H1 (cell line): Measurements from ENCODE around the gene CBARP. TPM values are rescaled to one million over a fixed set of nuclear protein-coding genes. Genes with fewer than 3 reads are reported as not detected.
A peak's percentile ranks its signal among the peaks of the same experiment; 100 is the strongest.

Source experiments
- CTCF ChIA-PET: fragments of 300-600 bp; sonication (Branson Sonifier 250); formaldehyde crosslinking; loops from one replicate; lab custom pipeline; 2021; ENCODE audit not compliant: partially characterized antibody; lab: Charles Lee
- POLR2A ChIA-PET: fragments of 300-600 bp; sonication (Branson Sonifier 250); formaldehyde crosslinking; loops from one replicate; lab custom pipeline; 2021; ENCODE audit warnings: inconsistent platforms; ENCODE audit not compliant: partially characterized antibody; lab: Charles Lee
- DNase-seq, 2 experiments: peaks; one replicate each; pipeline versions ENCODE4 v3.0.0 to v3.0.0-alpha.2; 2010 to 2022; ENCODE audit warnings: low spot score in 2 of 2, low read depth in 1 of 2, mixed read lengths in 1 of 2
- FAIRE-seq: peaks from 2 replicates; lab custom pipeline; 2011; peaks lifted over from hg19 to GRCh38; lab: Jason Lieb, UNC
- H2AFZ ChIP-seq: 2 replicates; pipeline ENCODE4 v1.8.1; 2012; ENCODE audit warnings: low read length, inconsistent platforms
- H2AK5ac ChIP-seq: 2 replicates; pipeline ENCODE4 v1.6.1; 2013; ENCODE audit warnings: low read depth, low read length
- H2BK120ac ChIP-seq: replicated peaks from 2 replicates; pipeline ENCODE3; 2013; ENCODE audit warnings: low read depth, low read length, inconsistent platforms
- H2BK12ac ChIP-seq: 2 replicates; pipeline ENCODE4 v1.6.1; 2013; ENCODE audit warnings: low read depth, low read length
- H2BK15ac ChIP-seq: 2 replicates; pipeline ENCODE4 v1.6.1; 2013; ENCODE audit warnings: low read length
- H2BK20ac ChIP-seq: 2 replicates; pipeline ENCODE4 v1.6.1; 2013; ENCODE audit warnings: low read length
- H2BK5ac ChIP-seq: 2 replicates; pipeline ENCODE4 v1.6.1; 2013; ENCODE audit warnings: low read depth, low read length
- H3K14ac ChIP-seq: 2 replicates; pipeline ENCODE4 v1.6.1; 2013; ENCODE audit warnings: inconsistent platforms; ENCODE audit not compliant: insufficient read length
- H3K18ac ChIP-seq: 2 replicates; pipeline ENCODE4 v1.6.1; 2013; ENCODE audit warnings: low read length; ENCODE audit errors: extremely low read depth
- H3K23ac ChIP-seq: 2 replicates; pipeline ENCODE4 v1.6.1; 2013; ENCODE audit warnings: inconsistent platforms; ENCODE audit not compliant: insufficient read length
- H3K23me2 ChIP-seq: 2 replicates; pipeline ENCODE4 v1.6.1; 2013; ENCODE audit warnings: low read depth, low read length
- H3K27ac ChIP-seq: 2 replicates; pipeline ENCODE4 v1.6.1; 2011; ENCODE audit warnings: low read depth, low read length, inconsistent platforms
- H3K27me3 ChIP-seq, 4 experiments: replicated peaks in 1 of 4; 1 replicate in 1 of 4; 2 replicates in 3 of 4; pipeline versions ENCODE4 v1.6.1 to v1.8.1; 2011 to 2013; ENCODE audit warnings: low read length in 3 of 4, mild to moderate bottlenecking in 3 of 4, inconsistent platforms in 2 of 4, mixed read lengths in 2 of 4, moderate library complexity in 1 of 4; ENCODE audit not compliant: control insufficient read depth in 3 of 4, insufficient read depth in 3 of 4; ENCODE audit errors: extremely low read depth in 1 of 4
- H3K36me3 ChIP-seq, 4 experiments: 2 replicates each; pipeline versions ENCODE4 v1.6.1 to v1.8.1; 2011 to 2013; ENCODE audit warnings: mild to moderate bottlenecking in 4 of 4, low read length in 3 of 4, moderate library complexity in 2 of 4, control low read depth in 1 of 4, inconsistent platforms in 1 of 4; ENCODE audit not compliant: insufficient read depth in 4 of 4, control insufficient read depth in 2 of 4
- H3K4ac ChIP-seq: replicated peaks from 2 replicates; pipeline ENCODE3; 2013; ENCODE audit warnings: low read length, low read depth, mixed read lengths, inconsistent platforms; ENCODE audit not compliant: insufficient read length
- H3K4me1 ChIP-seq, 4 experiments: replicated peaks in 1 of 4; 1 replicate in 1 of 4; 2 replicates in 3 of 4; pipeline versions ENCODE4 v1.6.1 to v1.8.1; 2011 to 2013; ENCODE audit warnings: low read length in 3 of 4, inconsistent platforms in 2 of 4, mixed read lengths in 1 of 4; ENCODE audit not compliant: insufficient read depth in 4 of 4, control insufficient read depth in 3 of 4
- H3K4me2 ChIP-seq, 2 experiments: 2 replicates each; pipeline versions ENCODE4 v1.6.1 to v1.8.1; 2011 to 2013; ENCODE audit warnings: low read depth in 2 of 2, low read length in 2 of 2, control low read depth in 1 of 2, inconsistent platforms in 1 of 2, mild to moderate bottlenecking in 1 of 2; ENCODE audit not compliant: insufficient read depth in 1 of 2
- H3K4me3 ChIP-seq, 4 experiments: fragments of 200-600, 300-600 bp in 1 of 4; sonication (generic), shearing (Covaris generic), sonication (Bioruptor Twin) in 1 of 4; 2 replicates each; pipeline versions ENCODE4 v1.5.1 to v1.8.1; 2011 to 2016; ENCODE audit warnings: low read length in 4 of 4, low read depth in 3 of 4, control low read depth in 2 of 4, inconsistent platforms in 2 of 4, mild to moderate bottlenecking in 2 of 4, mixed read lengths in 1 of 4, moderate library complexity in 1 of 4; ENCODE audit not compliant: insufficient read depth in 2 of 4; ENCODE audit errors: extremely low read depth in 1 of 4
- H3K56ac ChIP-seq: replicated peaks from 2 replicates; pipeline ENCODE3; 2013; ENCODE audit warnings: low read depth, mild to moderate bottlenecking, mixed read lengths, low read length, inconsistent platforms; ENCODE audit not compliant: insufficient read length
- H3K79me1 ChIP-seq: 2 replicates; pipeline ENCODE4 v1.6.1; 2013; ENCODE audit warnings: low read depth, low read length, control low read depth
- H3K79me2 ChIP-seq, 2 experiments: 2 replicates each; pipeline versions ENCODE4 v1.6.1 to v1.8.1; 2012 to 2013; ENCODE audit warnings: low read length in 2 of 2, mild to moderate bottlenecking in 2 of 2, inconsistent platforms in 1 of 2; ENCODE audit not compliant: insufficient read depth in 2 of 2, control insufficient read depth in 1 of 2
- H3K9ac ChIP-seq, 4 experiments: replicated peaks in 1 of 4; 1 replicate in 1 of 4; 2 replicates in 3 of 4; pipeline versions ENCODE4 v1.6.1 to v1.8.1; 2011 to 2013; ENCODE audit warnings: low read depth in 3 of 4, low read length in 3 of 4, control low read depth in 2 of 4, mild to moderate bottlenecking in 2 of 4, moderate library complexity in 2 of 4, inconsistent platforms in 1 of 4; ENCODE audit errors: extremely low read depth in 1 of 4
- H3K9me3 ChIP-seq, 2 experiments: 2 replicates each; pipeline versions ENCODE4 v1.6.1 to v1.8.1; 2012 to 2013; ENCODE audit warnings: mild to moderate bottlenecking in 2 of 2, moderate library complexity in 2 of 2, control low read depth in 1 of 2, inconsistent platforms in 1 of 2, low read depth in 1 of 2, low read length in 1 of 2, mixed read lengths in 1 of 2; ENCODE audit not compliant: insufficient read depth in 2 of 2
- H4K20me1 ChIP-seq, 2 experiments: replicated peaks in 1 of 2; 2 replicates each; pipeline versions ENCODE3 to v1.8.1; 2011 to 2013; ENCODE audit warnings: inconsistent platforms in 2 of 2, low read length in 2 of 2, mild to moderate bottlenecking in 1 of 2; ENCODE audit not compliant: insufficient read depth in 2 of 2, control insufficient read depth in 1 of 2
- H4K5ac ChIP-seq: 2 replicates; pipeline ENCODE4 v1.6.1; 2013; ENCODE audit warnings: low read length, low read depth, mixed read lengths, inconsistent platforms; ENCODE audit not compliant: insufficient read length
- H4K8ac ChIP-seq: 2 replicates; pipeline ENCODE4 v1.8.0; 2013; ENCODE audit warnings: mild to moderate bottlenecking, moderate library complexity, low read length, inconsistent platforms; ENCODE audit not compliant: insufficient read depth; ENCODE audit errors: extremely low read depth
- H4K91ac ChIP-seq: replicated peaks from 2 replicates; pipeline ENCODE3; 2013; ENCODE audit warnings: low read length, mixed read lengths, inconsistent platforms; ENCODE audit not compliant: insufficient read length
- CBX8 ChIP-seq: fragments of 300-800, 300-1000 bp; sonication (generic); IDR thresholded peaks from 2 replicates; pipeline ENCODE4 v1.7.1; 2016; ENCODE audit warnings: low read depth, low read length, borderline replicate concordance
- CEBPB ChIP-seq: IDR thresholded peaks from 2 replicates; pipeline ENCODE4 v1.6.1; 2012; ENCODE audit warnings: low read depth, low read length
- CTBP2 ChIP-seq: IDR thresholded peaks from 2 replicates; pipeline ENCODE4 v1.7.0; 2011; ENCODE audit warnings: borderline replicate concordance, mild to moderate bottlenecking, moderate library complexity, mixed read lengths, low read length; ENCODE audit not compliant: insufficient read depth, insufficient read length
- EGR1 ChIP-seq: IDR thresholded peaks from 2 replicates; pipeline ENCODE4 v1.6.1; 2011; ENCODE audit warnings: low read depth, low read length, borderline replicate concordance
- EZH2 ChIP-seq: fragments of 200-600 bp; sonication (generic); IDR thresholded peaks from 2 replicates; pipeline ENCODE4 v1.7.1; 2012; ENCODE audit warnings: low read depth, mild to moderate bottlenecking, moderate library complexity, low read length, inconsistent platforms; ENCODE audit not compliant: severe bottlenecking
- GABPA ChIP-seq: IDR thresholded peaks from 2 replicates; pipeline ENCODE4 v1.6.1; 2011; ENCODE audit warnings: mild to moderate bottlenecking, low read length, moderate library complexity, borderline replicate concordance; ENCODE audit not compliant: insufficient read depth
- JUN ChIP-seq: IDR thresholded peaks from 2 replicates; pipeline ENCODE4 v1.6.1; 2011; ENCODE audit warnings: low read depth, mild to moderate bottlenecking, improper control_type of control experiment, low read length
- KDM1A ChIP-seq: fragments of 200-600, 300-600 bp; sonication (generic); IDR thresholded peaks from 2 replicates; pipeline ENCODE4 v1.7.1; 2016; ENCODE audit warnings: mild to moderate bottlenecking, low read length, borderline replicate concordance
- KDM5A ChIP-seq: fragments of 200-600 bp; IDR thresholded peaks from 2 replicates; pipeline ENCODE4 v1.7.1; 2012; ENCODE audit warnings: mild to moderate bottlenecking, low read length, inconsistent platforms, mixed read lengths
- POLR2AphosphoS5 ChIP-seq: IDR thresholded peaks from 2 replicates; pipeline ENCODE4 v1.6.1; 2011; ENCODE audit warnings: low read depth, low read length
- RBBP5 ChIP-seq: IDR thresholded peaks from 2 replicates; pipeline ENCODE4 v1.7.1; 2012; ENCODE audit warnings: low read depth, mild to moderate bottlenecking, inconsistent platforms, low read length, moderate library complexity, borderline replicate concordance
- RNF2 ChIP-seq: fragments of 200-900, 300-1000 bp; sonication (generic); IDR thresholded peaks from 2 replicates; pipeline ENCODE4 v1.7.1; 2016; ENCODE audit warnings: borderline replicate concordance, low read depth, mild to moderate bottlenecking, antibody characterized with exemption, low read length; ENCODE audit not compliant: poor library complexity, severe bottlenecking; ENCODE audit errors: missing control alignments
- TAF1 ChIP-seq: IDR thresholded peaks from 2 replicates; pipeline ENCODE4 v1.6.1; 2011; ENCODE audit warnings: mild to moderate bottlenecking, low read depth, low read length
- WGBS, 2 experiments: shearing (Covaris generic) in 1 of 2; methylation state at CpG; one replicate each; pipeline versions ENCODE4 v1.1.6 to v1.1.7; 2013 to 2015; ENCODE audit warnings: low lambda C conversion rate in 2 of 2, mixed read lengths in 2 of 2, inconsistent platforms in 1 of 2, low coverage in 1 of 2, missing lambda C conversion rate in 1 of 2; ENCODE audit not compliant: insufficient replicate concordance in 2 of 2, insufficient coverage in 1 of 2, insufficient read length in 1 of 2; ENCODE audit errors: extremely low coverage in 1 of 2, missing lambda C conversion rate in 1 of 2; 5-methylcytosine and 5-hydroxymethylcytosine counted together
- polyA plus RNA-seq, 7 experiments: library from polyadenylated mRNA; depleted of rRNA in 3 of 7; stranded (reverse) in 5 of 7; unstranded in 2 of 7; fragments of >200 nt in 5 of 7; fragments of 200-250 nt in 2 of 7; gene quantifications; 1 replicate in 5 of 7; 2 replicates in 1 of 7; 4 replicates in 1 of 7; pipeline versions ENCODE4 v1.2.1 to v1.2.3, GENCODE V29; 2011 to 2013; ENCODE audit warnings: missing spikeins in 2 of 7, mixed read lengths in 2 of 7
- total RNA-seq: library from RNA; stranded (reverse); fragmentation: NEBNext Ultra II Directional; extraction: Animal tissue kit (Norgen Biotek cat#: 25700); gene quantifications from 2 replicates; pipeline ENCODE4 v1.2.1, GENCODE V29; 2021

The CBARP gene
- total and polyA plus RNA-seq, 2 of the 8 experiments (the other 6 are each of a cell fraction or from before 2014, with no cell fraction given), result 4.9 to 14.7 TPM

DNA sequence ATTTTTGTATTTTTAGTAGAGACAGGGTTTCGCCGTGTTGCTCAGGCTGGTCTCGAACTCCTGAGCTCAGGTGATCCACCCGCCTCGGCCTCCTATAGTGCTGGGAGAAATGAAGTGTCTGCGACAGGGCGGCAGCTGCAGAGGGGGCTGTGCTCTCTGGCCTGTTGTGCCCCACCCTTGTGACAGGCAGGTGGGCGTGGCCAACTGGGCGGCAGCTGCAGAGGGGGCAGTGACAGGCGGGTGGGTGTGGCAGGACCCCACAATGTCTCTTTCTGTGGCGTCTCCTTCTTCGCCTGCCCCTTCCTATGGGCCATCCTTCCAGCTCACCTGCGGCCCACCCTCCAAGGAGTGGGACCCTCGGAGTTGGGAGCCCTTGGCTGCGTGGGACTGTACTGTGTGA is 20.4 kb downstream of the CBARP start:
- POLR2A ChIA-PET, result interaction anchor here (0.8 to 2.5 kb wide), 12 partner anchors 8 to 188 kb away, joined by 3 to 9 read pairs (median 4); partner anchors contain the start of genes CBARP and CIRBP
- Histone ChIP-seq H3K79me1 (peaks cover 18% of the 10 kb centered on the region), H2AK5ac (no peak overlapping the region), H2AFZ (no peak overlapping the region), H3K4me1 (peaks cover 0 to 9% (median 6%) of the 10 kb centered on the region in 4 experiments; a peak in 4 of 7 replicates), H2BK120ac (no peak overlapping the region), H3K56ac (no peak overlapping the region), H4K91ac (no peak overlapping the region), H4K20me1 (peaks cover 38 to 45% of the 10 kb centered on the region in 2 experiments), H3K23ac (no peak overlapping the region)
- no peak for TF ChIP-seq JUN
- no peak for TF ChIP-seq EGR1
- no peak for TF ChIP-seq GABPA
- TF ChIP-seq CTBP2, result no peak
- no peak for TF ChIP-seq KDM5A
- no peak for TF ChIP-seq CBX8
- no peak for TF ChIP-seq KDM1A
- no peak for TF ChIP-seq RNF2
- no peak for TF ChIP-seq CEBPB
- TF ChIP-seq RBBP5, result no peak
- no peak for TF ChIP-seq EZH2
- TF ChIP-seq TAF1, result no peak
- no peak for TF ChIP-seq POLR2AphosphoS5
- TF ChIP-seq, all 59 proteins: peak for 0
- FAIRE-seq (no peak), DNase-seq (peak in 1 of 2 experiments; percentile 57)
- H2BK20ac ChIP-seq, result no peak overlapping the region
- H3K9ac ChIP-seq, result no peak overlapping the region; a peak in 1 of 7 replicates
- no peak overlapping the region for H2BK15ac ChIP-seq
- peak overlapping the region; percentile 80; the same call in 1 of the 2 replicates for H4K8ac ChIP-seq
- no peak overlapping the region for H3K14ac ChIP-seq
- H3K27ac ChIP-seq, result no peak overlapping the region
- peaks cover 8 to 60% of the 10 kb centered on the region in 2 experiments; a peak in 3 of 4 replicates for H3K79me2 ChIP-seq
- H4K5ac ChIP-seq, result no peak overlapping the region
- no peak overlapping the region; the same call in 1 of the 2 replicates for H2BK5ac ChIP-seq
- H3K4ac ChIP-seq, result no peak overlapping the region
- H3K23me2 ChIP-seq, result no peaks in the 10 kb centered on the region
- no peak overlapping the region for H3K4me3 ChIP-seq
- no peaks in the 10 kb centered on the region for H3K9me3 ChIP-seq
- peaks cover 0 to 18% (median 1%) of the 10 kb centered on the region in 4 experiments; a peak in 2 of 8 replicates for H3K36me3 ChIP-seq
- 84% methylated on average over 12 of the region's 15 CpGs; no CpG with 5 or more reads in 1 of the 2 experiments for WGBS, 2 experiments
- no peak overlapping the region for H3K4me2 ChIP-seq
- H2BK12ac ChIP-seq, result no peak overlapping the region
- CTCF ChIA-PET, result interaction anchor here (0.6 to 9.0 kb wide), 35 partner anchors 8 to 869 kb away, joined by 3 to 56 read pairs (median 4); partner anchors contain the start of genes ATP5F1D and CBARP
- H3K18ac ChIP-seq, result no peak overlapping the region
- no peaks in the 10 kb centered on the region for H3K27me3 ChIP-seq
